Measurements from ENCODE around the gene RRM1.

DNA sequence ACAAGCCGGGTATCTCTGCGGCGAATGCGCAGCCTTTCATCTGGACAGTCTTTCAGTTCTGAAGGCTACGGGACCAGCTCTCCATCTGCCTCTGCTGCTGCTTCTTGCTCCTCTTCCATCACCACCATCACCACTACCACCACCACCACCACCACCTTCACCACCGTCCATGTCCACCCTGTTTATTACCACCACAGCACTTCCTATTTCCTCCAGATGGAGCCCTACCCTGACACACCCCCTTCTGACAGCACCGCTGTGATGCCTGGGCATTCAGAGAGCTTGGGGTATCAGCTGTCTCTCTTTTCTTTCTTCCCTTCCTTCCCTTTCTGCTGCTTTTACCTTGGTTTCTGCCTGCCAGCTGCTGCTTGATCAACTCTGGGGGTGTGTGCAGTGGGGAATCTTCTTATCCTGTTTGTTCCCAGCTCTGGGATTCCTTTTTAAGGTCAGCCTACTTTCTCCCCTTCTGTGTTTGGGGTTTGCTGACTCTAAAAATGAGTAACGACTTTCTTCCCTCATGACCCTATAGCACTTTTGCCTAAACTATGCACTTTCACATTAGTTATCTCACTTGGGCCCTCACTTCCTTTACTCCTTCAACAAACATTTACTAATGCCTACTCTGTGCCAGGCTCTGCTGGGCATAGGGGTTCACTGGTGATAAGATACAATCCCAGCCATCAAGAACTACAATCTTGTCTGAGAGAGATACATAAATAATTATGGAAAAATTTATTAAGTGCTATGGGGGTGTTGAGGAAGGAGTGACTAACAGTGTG, 7.8 kb upstream of the RRM1 start:
- TF ChIP-seq, protein P1, sequence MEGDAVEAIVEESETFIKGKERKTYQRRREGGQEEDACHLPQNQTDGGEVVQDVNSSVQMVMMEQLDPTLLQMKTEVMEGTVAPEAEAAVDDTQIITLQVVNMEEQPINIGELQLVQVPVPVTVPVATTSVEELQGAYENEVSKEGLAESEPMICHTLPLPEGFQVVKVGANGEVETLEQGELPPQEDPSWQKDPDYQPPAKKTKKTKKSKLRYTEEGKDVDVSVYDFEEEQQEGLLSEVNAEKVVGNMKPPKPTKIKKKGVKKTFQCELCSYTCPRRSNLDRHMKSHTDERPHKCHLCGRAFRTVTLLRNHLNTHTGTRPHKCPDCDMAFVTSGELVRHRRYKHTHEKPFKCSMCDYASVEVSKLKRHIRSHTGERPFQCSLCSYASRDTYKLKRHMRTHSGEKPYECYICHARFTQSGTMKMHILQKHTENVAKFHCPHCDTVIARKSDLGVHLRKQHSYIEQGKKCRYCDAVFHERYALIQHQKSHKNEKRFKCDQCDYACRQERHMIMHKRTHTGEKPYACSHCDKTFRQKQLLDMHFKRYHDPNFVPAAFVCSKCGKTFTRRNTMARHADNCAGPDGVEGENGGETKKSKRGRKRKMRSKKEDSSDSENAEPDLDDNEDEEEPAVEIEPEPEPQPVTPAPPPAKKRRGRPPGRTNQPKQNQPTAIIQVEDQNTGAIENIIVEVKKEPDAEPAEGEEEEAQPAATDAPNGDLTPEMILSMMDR (IDR thresholded peaks at IDR 0.05) = no peak
- no peak for TF ChIP-seq POLR2A (IDR thresholded peaks at IDR 0.05)
